HepG2 (cell line): Measurements from ENCODE around the gene THSD1. TPM values are rescaled to one million over a fixed set of nuclear protein-coding genes. Genes with fewer than 3 reads are reported as not detected.
A peak's percentile ranks its signal among the peaks of the same experiment; 100 is the strongest.
"Not testable (repeated sequence)": the region's sequence is repeated elsewhere in the genome, so short reads cannot be mapped to it uniquely, and the experiment has no call there.

Source experiments
- ATAC-seq: fragments of 200-7000 bp; cut with Tn5 transposase; 3 replicates; pipeline ENCODE4 v1.9.1; 2020; ENCODE audit warnings: mild to moderate bottlenecking, moderate library complexity
- BruUV-seq: library from RNA; stranded (reverse); fragments of 400-500 nt; replicated peaks from 2 replicates; lab custom pipeline; 2021; lab: Mats Ljungman, UMichigan
- CTCF ChIA-PET: fragments of 300-600 bp; formaldehyde crosslinking; extraction: SDS; loops from one replicate; lab custom pipeline; 2021; ENCODE audit warnings: low total read pairs, inconsistent platforms, low intra/inter-chr PET ratio; lab: Yijun Ruan, JAX
- POLR2A ChIA-PET: fragments of 350-600 bp; sonication (Branson Sonifier 250); formaldehyde crosslinking; loops from one replicate; lab custom pipeline; 2020; ENCODE audit warnings: antibody characterized with exemption, inconsistent platforms; lab: Yijun Ruan, JAX
- DNase-seq: peaks from one replicate; pipeline ENCODE4 v3.0.0-alpha.2; 2015; ENCODE audit warnings: low spot score
- FAIRE-seq: peaks from 3 replicates; lab custom pipeline; 2011; peaks lifted over from hg19 to GRCh38; lab: Jason Lieb, UNC
- H2AFZ ChIP-seq: one replicate; pipeline ENCODE4 v1.6.1; 2011; ENCODE audit warnings: low read length, inconsistent platforms
- H3K27ac ChIP-seq: fragments of 300-600 bp; 3 replicates; pipeline ENCODE4 v1.8.0; 2011; ENCODE audit warnings: mixed run types, mild to moderate bottlenecking, mixed read lengths, low read length, inconsistent platforms; ENCODE audit not compliant: insufficient read depth; ENCODE audit errors: extremely low read length
- H3K27me3 ChIP-seq, 2 experiments: fragments of 200-600 bp in 1 of 2; 2 replicates in 1 of 2; 3 replicates in 1 of 2; pipeline versions ENCODE4 v1.6.0 to v1.8.0; 2011; ENCODE audit warnings: low read length in 2 of 2, mild to moderate bottlenecking in 2 of 2, moderate library complexity in 2 of 2, inconsistent platforms in 1 of 2; ENCODE audit not compliant: insufficient read depth in 2 of 2, control insufficient read depth in 1 of 2
- H3K36me3 ChIP-seq, 2 experiments: fragments of 200-600 bp in 1 of 2; replicated peaks in 1 of 2; 2 replicates in 1 of 2; 3 replicates in 1 of 2; pipeline versions ENCODE4 v1.5.1 to v1.8.0; 2011; ENCODE audit warnings: low read length in 2 of 2, inconsistent platforms in 1 of 2; ENCODE audit not compliant: insufficient read depth in 2 of 2, control insufficient read depth in 1 of 2
- H3K4me1 ChIP-seq: 2 replicates; pipeline ENCODE4 v1.5.1; 2012; ENCODE audit warnings: low read length, inconsistent platforms; ENCODE audit not compliant: insufficient read depth
- H3K4me2 ChIP-seq: 2 replicates; pipeline ENCODE4 v1.6.0; 2011; ENCODE audit warnings: low read depth, low read length, inconsistent platforms
- H3K4me3 ChIP-seq, 3 experiments: fragments of 200-600 bp in 1 of 3; sonication (generic), shearing (Covaris generic) in 1 of 3; replicated peaks in 1 of 3; 2 replicates each; pipeline ENCODE4 v1.5.1; 2011 to 2016; ENCODE audit warnings: low read length in 3 of 3, inconsistent platforms in 2 of 3, low read depth in 2 of 3, mild to moderate bottlenecking in 2 of 3, control low read depth in 1 of 3, mixed read lengths in 1 of 3; ENCODE audit not compliant: insufficient read depth in 1 of 3
- H3K79me2 ChIP-seq: one replicate; pipeline ENCODE4 v1.6.1; 2011; ENCODE audit warnings: low read length, inconsistent platforms; ENCODE audit not compliant: insufficient read depth
- H3K9ac ChIP-seq: 2 replicates; pipeline ENCODE4 v1.6.0; 2011; ENCODE audit warnings: mild to moderate bottlenecking, low read depth, low read length, inconsistent platforms; ENCODE audit not compliant: insufficient read depth
- H3K9me3 ChIP-seq: 2 replicates; pipeline ENCODE4 v1.5.1; 2012; ENCODE audit warnings: mild to moderate bottlenecking, low read length
- H4K20me1 ChIP-seq: 2 replicates; pipeline ENCODE4 v1.6.0; 2011; ENCODE audit warnings: inconsistent platforms, mild to moderate bottlenecking, low read length, moderate library complexity; ENCODE audit not compliant: insufficient read depth
- CBFB ChIP-seq: sonication (generic); formaldehyde crosslinking; IDR thresholded peaks from 2 replicates; pipeline ENCODE4 v1.4.0; 2020; ENCODE audit warnings: missing genetic modification reagents
- HINFP ChIP-seq: sonication (generic); formaldehyde crosslinking; IDR thresholded peaks from 2 replicates; pipeline ENCODE4 v1.4.0; 2020; ENCODE audit warnings: low read depth, mild to moderate bottlenecking, missing genetic modification reagents
- HMG20A ChIP-seq: IDR thresholded peaks from 2 replicates; pipeline ENCODE4 v1.6.1; 2016; ENCODE audit warnings: borderline replicate concordance
- HMG20B ChIP-seq: conservative IDR thresholded peaks from 2 replicates; pipeline ENCODE4 v1.6.1; 2016; ENCODE audit warnings: missing genetic modification reagents, missing compliant biosample characterization
- LCORL ChIP-seq, 2 experiments: fragments of 450-650 bp in 1 of 2; sonication (generic) in 1 of 2; formaldehyde crosslinking in 1 of 2; IDR thresholded peaks; 2 replicates each; pipeline versions ENCODE4 v1.5.0 to v1.6.1; 2017 to 2020; ENCODE audit warnings: antibody characterized with exemption in 1 of 2, missing genetic modification reagents in 1 of 2
- NFATC3 ChIP-seq: sonication (generic); formaldehyde crosslinking; IDR thresholded peaks from 2 replicates; pipeline ENCODE4 v1.5.1; 2020; ENCODE audit warnings: mild to moderate bottlenecking, missing genetic modification reagents
- RERE ChIP-seq: IDR thresholded peaks from 2 replicates; pipeline ENCODE4 v1.6.1; 2016; ENCODE audit warnings: low read depth, missing genetic modification reagents, missing compliant biosample characterization
- RFX1 ChIP-seq: fragments of 450-650 bp; IDR thresholded peaks from 2 replicates; pipeline ENCODE4 v1.6.1; 2017
- SYNCRIP ChIP-seq: fragments of 200-400 bp; formaldehyde crosslinking; IDR thresholded peaks from 2 replicates; pipeline ENCODE4 v1.6.1; 2018; ENCODE audit warnings: mild to moderate bottlenecking, low read depth, low read length; ENCODE audit not compliant: insufficient read depth
- TGIF2 ChIP-seq: IDR thresholded peaks from 2 replicates; pipeline ENCODE4 v1.6.1; 2016; ENCODE audit warnings: control low read depth, missing compliant biosample characterization
- ZNF333 ChIP-seq: sonication (generic); formaldehyde crosslinking; IDR thresholded peaks from 2 replicates; pipeline ENCODE4 v1.4.0; 2020; ENCODE audit warnings: mild to moderate bottlenecking, missing genetic modification reagents, borderline replicate concordance
- ZNF546 ChIP-seq: sonication (generic); formaldehyde crosslinking; conservative IDR thresholded peaks from 2 replicates; pipeline ENCODE4 v1.8.1; 2023; ENCODE audit warnings: mild to moderate bottlenecking, missing genetic modification reagents
- WGBS: methylation state at CpG from one replicate; pipeline ENCODE4 v1.1.6; 2017; ENCODE audit warnings: low lambda C conversion rate; 5-methylcytosine and 5-hydroxymethylcytosine counted together
- in situ Hi-C: cut with HindIII; loops from 2 replicates; pipeline ENCODE4 v1.10.0; 2017; ENCODE audit warnings: low pct_unique_long_range_greater_than_20kb; ENCODE audit not compliant: extremely low pct_ligation_motif_present
- intact Hi-C: fragments of 100-400 bp; cut with micrococcal nuclease; formaldehyde crosslinking; loops from one replicate; pipeline ENCODE4 v1.10.0; 2022; ENCODE audit not compliant: unreplicated experiment
- polyA plus RNA-seq, 8 experiments: library from polyadenylated mRNA; depleted of rRNA in 3 of 8; stranded (reverse) in 7 of 8; unstranded in 1 of 8; fragments of >200 nt; fragmentation: Illumina TruSeq in 4 of 8; extraction: Trizol in 4 of 8; gene quantifications; 2 replicates each; pipeline versions ENCODE4 v1.2.1 to v1.2.3, GENCODE V29; 2011 to 2016; ENCODE audit warnings: low read depth in 4 of 8, missing spikeins in 1 of 8, mixed read lengths in 1 of 8; ENCODE audit not compliant: insufficient read depth in 1 of 8
- total RNA-seq, 5 experiments: library from RNA; depleted of rRNA; stranded (reverse); fragments of >200 nt; fragmentation: Illumina TruSeq; extraction: Trizol; gene quantifications; 2 replicates each; pipeline ENCODE4 v1.2.3, GENCODE V29; 2016; ENCODE audit warnings: low read depth in 1 of 5

THSD1 gene
- total and polyA plus RNA-seq, 2 of the 13 experiments (the other 11 are each of a cell fraction or from before 2014, with no cell fraction given): 0.11 to 0.15 TPM

- CTCF ChIA-PET, POLR2A ChIA-PET, H3K4me3 ChIP-seq, H2AFZ ChIP-seq, in situ Hi-C loops, H3K9ac ChIP-seq, intact Hi-C loops, H3K4me2 ChIP-seq, H3K27ac ChIP-seq, DNase-seq, FAIRE-seq, H4K20me1 ChIP-seq, H3K9me3 ChIP-seq, BruUV-seq, H3K79me2 ChIP-seq, H3K36me3 ChIP-seq, ATAC-seq: not testable (repeated sequence)
- WGBS: 100% methylated on average over 1 of the region's 1 CpG
- Histone ChIP-seq H3K4me1 (peaks cover 20% of the 10 kb centered on the region), H3K27me3 (peaks cover 0 to 32% of the 10 kb centered on the region in 2 experiments; a peak in 3 of 5 replicates)
Measured at GRCh38 chr13:52373277-52373676, 32.7 kb downstream of the THSD1 start.

GRCh38 chr13:52371736-52372247, 34.2 kb downstream of the THSD1 start:
- Histone ChIP-seq H3K4me2 (no peak overlapping the region), H3K4me3 (no peak overlapping the region), H2AFZ (no peak overlapping the region), H3K27ac (no peak overlapping the region), H3K4me1 (peaks cover 20% of the 10 kb centered on the region), H3K27me3 (peaks cover 0 to 23% of the 10 kb centered on the region in 2 experiments; a peak in 3 of 5 replicates), H3K9me3 (no peaks in the 10 kb centered on the region), H3K36me3 (no peaks in the 10 kb centered on the region), H4K20me1 (no peaks in the 10 kb centered on the region), H3K79me2 (no peaks in the 10 kb centered on the region), H3K9ac (no peak overlapping the region)
- ChIA-PET POLR2A (no interaction called here), CTCF (no interaction called here)
- DNase-seq: peak; percentile 66
- intact Hi-C loops (no loop called here), in situ Hi-C loops (no loop called here)
- peak; percentile 83 for ATAC-seq
- no TSS peak for BruUV-seq
- peak; percentile 98 for FAIRE-seq
- 10% methylated on average over 3 of the region's 3 CpGs for WGBS
- TF ChIP-seq HMG20A (CRISPR knock-in tag) (no peak), ZNF333 (CRISPR knock-in tag) (no peak), TGIF2 (CRISPR knock-in tag) (no peak), SYNCRIP (no peak), HMG20B (CRISPR knock-in tag) (peak; percentile 69; the same call in 1 of the 2 replicates), HINFP (CRISPR knock-in tag) (no peak), CBFB (CRISPR knock-in tag) (peak; percentile 92), RERE (CRISPR knock-in tag) (peak; percentile 39; the same call in 1 of the 2 replicates), NFATC3 (no peak), RFX1 (no peak), ZNF546 (CRISPR knock-in tag) (no peak), LCORL (IDR thresholded peaks at IDR 0.05) (no peak), LCORL (CRISPR knock-in tag; IDR thresholded peaks at IDR 0.05) (no peak)
